GM06990 (cell line): Measurements from ENCODE around the gene C10orf105.

Source experiments
- DNase-seq: peaks from one replicate; pipeline ENCODE4 v3.0.0-alpha.2; 2011; ENCODE audit not compliant: insufficient read length; ENCODE audit errors: extremely low read depth
- H3K27me3 ChIP-seq: replicated peaks from 2 replicates; pipeline ENCODE4 v1.6.0; 2011; ENCODE audit warnings: low read length; ENCODE audit not compliant: control insufficient read depth, insufficient read depth
- H3K36me3 ChIP-seq: 2 replicates; pipeline ENCODE4 v1.5.1; 2011; ENCODE audit warnings: low read length; ENCODE audit not compliant: control insufficient read depth, insufficient read depth
- H3K4me3 ChIP-seq: replicated peaks from 2 replicates; pipeline ENCODE4 v1.5.1; 2011; ENCODE audit warnings: low read depth, mild to moderate bottlenecking, control low read depth, low read length
- TF ChIP-seq, protein P1 (sequence below): IDR thresholded peaks from 2 replicates; pipeline ENCODE4 v1.5.1; 2011; ENCODE audit warnings: low read length, control low read depth, mild to moderate bottlenecking, inconsistent platforms; ENCODE audit not compliant: insufficient read depth, poor library complexity, severe bottlenecking

The C10orf105 gene

DNA sequence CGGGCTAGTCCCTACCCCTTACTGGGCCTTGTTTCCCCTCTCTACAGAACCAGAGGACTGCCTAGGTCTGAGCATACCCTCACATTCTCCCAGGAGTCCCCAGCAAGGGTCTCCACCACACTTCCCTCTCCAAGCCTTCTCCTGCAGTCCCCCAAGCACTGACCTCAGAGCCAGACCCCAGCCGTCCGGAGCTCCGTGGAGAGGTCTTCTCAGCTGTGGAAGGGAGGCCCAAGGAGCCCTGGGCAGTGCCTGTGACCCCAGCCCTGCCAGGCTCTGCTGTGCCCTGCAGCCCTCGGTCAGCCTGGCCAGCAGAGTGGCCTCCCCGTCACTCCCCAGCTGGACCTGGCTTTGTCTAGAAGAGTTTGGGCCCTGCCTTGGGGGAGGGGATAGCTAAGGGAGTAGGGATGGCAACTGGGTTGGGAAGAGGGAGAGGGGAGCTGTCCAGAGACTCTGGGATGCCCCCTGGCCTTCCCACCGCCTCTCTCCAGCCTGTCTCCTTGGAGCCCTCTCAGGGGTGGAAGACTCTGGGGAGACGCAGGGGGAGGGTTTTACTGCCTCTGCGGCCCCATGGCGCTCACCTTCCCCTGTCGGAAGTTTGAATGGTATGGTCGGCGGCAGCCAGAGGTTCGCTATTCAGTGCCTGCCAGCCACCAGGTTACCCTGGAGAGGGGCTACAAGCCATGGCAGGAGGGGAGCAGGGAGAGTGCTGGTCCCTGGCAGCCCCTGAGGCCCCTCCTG is at the start of gene C10orf105:
Gene C10orf105 (minus strand): TSS at position 315 of the 738 bp plus-strand sequence. CDS start 3,441 bp downstream, outside the sequence.
- no peaks in the 10 kb centered on the region for H3K36me3 ChIP-seq
- H3K4me3 ChIP-seq = no peak within 1 kb of the TSS
- no peaks in the 10 kb centered on the region for H3K27me3 ChIP-seq
- DNase-seq = no peak
- TF ChIP-seq, protein P1, sequence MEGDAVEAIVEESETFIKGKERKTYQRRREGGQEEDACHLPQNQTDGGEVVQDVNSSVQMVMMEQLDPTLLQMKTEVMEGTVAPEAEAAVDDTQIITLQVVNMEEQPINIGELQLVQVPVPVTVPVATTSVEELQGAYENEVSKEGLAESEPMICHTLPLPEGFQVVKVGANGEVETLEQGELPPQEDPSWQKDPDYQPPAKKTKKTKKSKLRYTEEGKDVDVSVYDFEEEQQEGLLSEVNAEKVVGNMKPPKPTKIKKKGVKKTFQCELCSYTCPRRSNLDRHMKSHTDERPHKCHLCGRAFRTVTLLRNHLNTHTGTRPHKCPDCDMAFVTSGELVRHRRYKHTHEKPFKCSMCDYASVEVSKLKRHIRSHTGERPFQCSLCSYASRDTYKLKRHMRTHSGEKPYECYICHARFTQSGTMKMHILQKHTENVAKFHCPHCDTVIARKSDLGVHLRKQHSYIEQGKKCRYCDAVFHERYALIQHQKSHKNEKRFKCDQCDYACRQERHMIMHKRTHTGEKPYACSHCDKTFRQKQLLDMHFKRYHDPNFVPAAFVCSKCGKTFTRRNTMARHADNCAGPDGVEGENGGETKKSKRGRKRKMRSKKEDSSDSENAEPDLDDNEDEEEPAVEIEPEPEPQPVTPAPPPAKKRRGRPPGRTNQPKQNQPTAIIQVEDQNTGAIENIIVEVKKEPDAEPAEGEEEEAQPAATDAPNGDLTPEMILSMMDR = no peak

GRCh38 chr10:71767420-71768035 is 48.0 kb upstream of the C10orf105 start:
- no peak overlapping the region for H3K4me3 ChIP-seq
- TF ChIP-seq, protein P1 = no peak
- DNase-seq = no peak
- H3K36me3 ChIP-seq = no peaks in the 10 kb centered on the region; the same call in 1 of the 2 replicates
- no peaks in the 10 kb centered on the region for H3K27me3 ChIP-seq

GRCh38 chr10:71766717-71767419 is 47.3 kb upstream of the C10orf105 start:
- TF ChIP-seq, protein P1 = no peak
- DNase-seq = no peak
- Histone ChIP-seq H3K4me3 (no peak overlapping the region), H3K36me3 (no peaks in the 10 kb centered on the region; the same call in none of the 2 replicates), H3K27me3 (no peaks in the 10 kb centered on the region)

DNA sequence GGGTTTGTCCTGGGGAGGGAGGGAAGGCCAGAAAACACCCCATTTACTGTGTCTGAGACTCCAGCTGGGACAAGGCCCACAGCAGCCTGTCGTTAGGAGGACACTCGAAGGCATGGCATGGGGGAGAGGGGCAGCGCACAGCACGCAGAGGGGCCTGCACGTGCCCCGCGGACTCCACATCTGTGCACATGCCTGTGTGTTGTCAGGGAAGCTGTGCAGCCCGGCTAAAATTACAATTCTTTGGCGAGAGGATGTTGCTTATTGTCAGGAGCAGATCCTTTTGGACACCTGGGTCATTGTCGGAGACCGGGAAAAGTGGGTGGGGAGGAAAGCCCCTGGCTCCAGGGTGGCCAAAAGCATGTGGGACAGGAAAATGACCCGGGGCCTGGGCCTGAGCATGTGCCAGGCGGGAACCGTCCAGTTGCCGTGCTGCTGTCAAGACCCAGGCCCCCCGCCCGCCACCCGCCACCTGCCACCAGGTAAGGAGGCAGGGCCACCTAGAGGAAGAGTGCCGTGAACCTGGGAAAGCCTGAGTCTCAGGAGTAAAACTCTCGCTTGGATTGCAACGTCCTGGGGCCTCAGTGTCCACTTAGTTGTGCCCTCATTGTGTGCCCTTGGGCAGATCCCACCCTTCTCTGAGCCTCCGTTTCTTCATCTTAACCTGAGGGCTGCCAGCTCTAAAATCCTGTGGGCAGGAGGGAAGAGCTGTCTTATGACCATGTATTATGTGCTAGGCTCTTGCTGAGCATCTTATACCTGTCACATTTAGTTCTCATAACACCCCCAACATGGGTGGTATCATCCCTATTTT is 46.5 kb upstream of the C10orf105 start:
- Histone ChIP-seq H3K36me3 (peaks cover 1% of the 10 kb centered on the region), H3K27me3 (no peaks in the 10 kb centered on the region), H3K4me3 (no peak overlapping the region)
- no peak for DNase-seq
- TF ChIP-seq, protein P1 = no peak

GRCh38 chr10:71765176-71765904 is 45.8 kb upstream of the C10orf105 start:
- TF ChIP-seq, protein P1 = no peak
- H3K36me3 ChIP-seq = peaks cover 1% of the 10 kb centered on the region
- no peaks in the 10 kb centered on the region for H3K27me3 ChIP-seq
- no peak overlapping the region for H3K4me3 ChIP-seq
- no peak for DNase-seq
